ENCODE data around the gene NFATC2. TPM values are rescaled to one million over a fixed set of nuclear protein-coding genes. Genes with fewer than 3 reads are reported as not detected.

The NFATC2 gene
- total and polyA plus RNA-seq, 7 donors, result 1.4 to 16.9 (median 5.0) TPM

DNA sequence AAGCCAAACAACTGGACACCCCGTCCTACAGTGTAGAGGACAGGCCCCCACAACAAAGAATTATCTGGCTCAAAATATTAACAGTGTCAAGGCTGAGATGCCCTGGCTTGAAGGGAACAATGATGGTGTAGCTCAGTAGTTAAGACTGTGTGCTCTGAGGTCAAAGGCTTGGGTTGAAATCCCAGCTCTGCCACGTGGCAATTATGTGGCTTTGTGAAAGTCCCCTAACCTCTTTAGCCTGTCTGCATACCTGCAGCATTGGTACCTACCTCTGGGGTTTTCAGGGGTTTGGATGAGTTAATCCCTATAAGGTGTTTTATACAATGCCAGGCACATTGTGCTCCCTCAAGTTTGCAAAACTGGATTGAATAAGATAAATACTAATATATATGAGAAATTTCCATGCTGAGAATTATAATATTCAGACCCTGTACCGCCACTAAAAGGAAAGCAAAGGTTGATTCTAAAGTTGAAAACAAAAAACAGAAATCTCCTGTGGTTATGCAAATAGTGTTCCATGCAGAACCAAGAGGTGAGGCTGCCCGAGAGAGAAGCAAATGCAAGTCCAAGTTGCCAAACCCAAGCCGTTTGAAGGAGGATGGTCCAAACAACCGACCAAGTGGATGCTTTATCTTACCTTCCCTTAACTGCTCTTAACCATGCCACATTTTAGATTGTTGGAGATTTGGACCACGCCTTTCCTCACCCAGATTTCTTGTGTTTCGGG lies 199.8 kb downstream of the NFATC2 start:
- TF ChIP-seq POLR2AphosphoS5 (IDR thresholded peaks at IDR 0.05) (no peak), CTCF (IDR thresholded peaks at IDR 0.05) (no peak), POLR2A (IDR thresholded peaks at IDR 0.05) (no peak), EP300 (IDR thresholded peaks at IDR 0.05) (no peak)
- Histone ChIP-seq H3K4me3 (no peak overlapping the region), H3K36me3 (no peaks in the 10 kb centered on the region), H3K4me1 (no peaks in the 10 kb centered on the region), H3K27ac (no peak overlapping the region), H3K9me3 (no peaks in the 10 kb centered on the region), H3K27me3 (peaks cover 0 to under 1% (median 0%) of the 10 kb centered on the region in 3 donors)
- intact Hi-C loops (cut with DNase I), result no loop called here
- 75 to 78% methylated on average over 8 of the region's 8 CpGs for WGBS, 2 donors
- DNase-seq, result peak; percentile 18

DNA sequence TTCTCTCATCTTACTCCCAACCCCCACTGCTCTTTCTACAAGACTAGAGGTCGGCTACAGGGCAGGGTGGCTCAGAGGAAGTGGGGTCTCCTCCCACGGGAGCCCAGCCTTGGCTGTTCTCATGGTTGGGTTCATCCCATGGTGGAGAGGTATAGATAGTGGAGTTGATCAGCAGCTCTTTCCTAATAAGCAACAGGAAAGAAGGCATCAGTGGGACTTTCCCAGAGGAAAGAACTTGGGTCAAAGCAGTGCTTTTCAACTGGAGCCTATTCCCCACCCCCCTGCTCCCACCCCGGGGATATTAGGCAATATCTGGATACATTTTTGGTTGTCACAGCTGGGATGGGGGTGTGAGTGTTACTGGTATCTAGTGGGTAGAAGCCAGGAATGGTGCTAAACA lies 200.9 kb downstream of the NFATC2 start:
- peak; percentile 45 for DNase-seq
- no peaks in the 10 kb centered on the region for H3K4me1 ChIP-seq
- WGBS, 2 donors, result 64 to 67% methylated on average over 3 of the region's 3 CpGs
- H3K27me3 ChIP-seq, result no peaks in the 10 kb centered on the region
- no peak overlapping the region for H3K27ac ChIP-seq
- intact Hi-C loops (cut with DNase I), result no loop called here
- H3K4me3 ChIP-seq, result no peak overlapping the region
- no peaks in the 10 kb centered on the region for H3K36me3 ChIP-seq
- no peak for TF ChIP-seq CTCF (IDR thresholded peaks at IDR 0.05)
- no peak for TF ChIP-seq EP300 (IDR thresholded peaks at IDR 0.05)
- TF ChIP-seq POLR2A (IDR thresholded peaks at IDR 0.05), result no peak
- TF ChIP-seq POLR2AphosphoS5 (IDR thresholded peaks at IDR 0.05), result no peak
- H3K9me3 ChIP-seq, result no peaks in the 10 kb centered on the region

GRCh38 chr20:51340451-51340840 lies 202.1 kb downstream of the NFATC2 start:
- Histone ChIP-seq H3K27ac (no peak overlapping the region), H3K4me3 (no peak overlapping the region), H3K27me3 (no peaks in the 10 kb centered on the region), H3K4me1 (no peaks in the 10 kb centered on the region), H3K36me3 (no peaks in the 10 kb centered on the region), H3K9me3 (no peaks in the 10 kb centered on the region)
- TF ChIP-seq CTCF (IDR thresholded peaks at IDR 0.05) (no peak), POLR2A (IDR thresholded peaks at IDR 0.05) (no peak), EP300 (IDR thresholded peaks at IDR 0.05) (no peak)
- intact Hi-C loops (cut with DNase I), result no loop called here
- no peak for DNase-seq

- Histone ChIP-seq H3K4me3 (no peak overlapping the region), H3K36me3 (no peaks in the 10 kb centered on the region), H3K4me1 (no peaks in the 10 kb centered on the region), H3K9me3 (no peaks in the 10 kb centered on the region), H3K27ac (no peak overlapping the region), H3K27me3 (no peaks in the 10 kb centered on the region)
- no peak for DNase-seq
- intact Hi-C loops (cut with DNase I), result no loop called here
- TF ChIP-seq POLR2A (IDR thresholded peaks at IDR 0.05) (no peak), POLR2AphosphoS5 (IDR thresholded peaks at IDR 0.05) (no peak), EP300 (IDR thresholded peaks at IDR 0.05) (no peak), CTCF (IDR thresholded peaks at IDR 0.05) (no peak)
- 37 to 41% methylated on average over 2 of the region's 2 CpGs for WGBS, 2 donors
Observed at GRCh38 chr20:51339721-51340450, 202.6 kb downstream of the NFATC2 start.
